ENCODE measurements around the gene HSPA1B. TPM values are rescaled to one million over a fixed set of nuclear protein-coding genes. Genes with fewer than 3 reads are reported as not detected.
"Not testable (repeated sequence)": the region's sequence is repeated elsewhere in the genome, so short reads cannot be mapped to it uniquely, and the experiment has no call there.

The HSPA1B gene
- total and polyA plus RNA-seq, 12 donors, result 16.9 to 258 (median 153) TPM

- Histone ChIP-seq H3K9me3 (no peaks in the 10 kb centered on the region), H3K4me1 (peaks cover 2 to 21% (median 7%) of the 10 kb centered on the region in 9 donors), H3K36me3 (peaks cover 0 to 64% (median 10%) of the 10 kb centered on the region in 9 donors), H3K4me3 (no peak overlapping the region), H3K27me3 (no peaks in the 10 kb centered on the region), H3K27ac (no peak overlapping the region)
- 83 to 87% methylated on average over 12 of the region's 12 CpGs for WGBS, 2 donors
- intact Hi-C loops (cut with DNase I), result loop anchor here in 3 of 10 donors (5.0 to 10.0 kb wide), 3 partner anchors 33 to 72 kb away; partner anchors contain the start of genes CLIC1 (in 1 of the 3) and DDAH2 (in 1 of the 3)
- ATAC-seq (no peak), DNase-seq (no peak)
- TF ChIP-seq CTCF (IDR thresholded peaks at IDR 0.05), result no peak
Measured at GRCh38 chr6:31799781-31800180, 27.8 kb upstream of the HSPA1B start.

- H3K36me3 ChIP-seq, result peaks cover 0 to 64% (median 10%) of the 10 kb centered on the region in 9 donors
- H3K9me3 ChIP-seq; DNase-seq; H3K27me3 ChIP-seq; intact Hi-C loops (cut with DNase I); H3K4me3 ChIP-seq; H3K27ac ChIP-seq; ATAC-seq: not testable (repeated sequence)
- peaks cover 0 to 28% (median 13%) of the 10 kb centered on the region in 9 donors for H3K4me1 ChIP-seq
- WGBS, 2 donors, result 96 to 97% methylated on average over 8 of the region's 8 CpGs
Measured at GRCh38 chr6:31801031-31801927, 26.3 kb upstream of the HSPA1B start.

- Histone ChIP-seq H3K4me3 (peak overlapping the region; percentile 52 to 81 (median 65)), H3K27ac (peak overlapping the region; percentile 65 to 96 (median 92)), H3K36me3 (peaks cover 0 to 35% (median 10%) of the 10 kb centered on the region in 9 donors), H3K9me3 (no peaks in the 10 kb centered on the region), H3K27me3 (no peaks in the 10 kb centered on the region), H3K4me1 (peaks cover 0 to 24% (median 17%) of the 10 kb centered on the region in 9 donors)
- ATAC-seq (peak in 4 of 8 donors; percentile 3 to 11 (median 6)), DNase-seq (no peak)
- 15 to 17% methylated on average over 7 of the region's 7 CpGs for WGBS, 2 donors
- no peak for TF ChIP-seq CTCF (IDR thresholded peaks at IDR 0.05)
- intact Hi-C loops (cut with DNase I), result no loop called here
Measured at GRCh38 chr6:31805939-31806469, 21.5 kb upstream of the HSPA1B start.

GRCh38 chr6:31806470-31807272 is 20.9 kb upstream of the HSPA1B start, which contains the start of gene LSM2:
LSM2 (minus strand) TSS chr6:31806966; CDS start chr6:31806757, 209 bp downstream.
- peak; percentile 98 to 99 (median 99) for ATAC-seq
- intact Hi-C loops (cut with DNase I), result no loop called here

DNA sequence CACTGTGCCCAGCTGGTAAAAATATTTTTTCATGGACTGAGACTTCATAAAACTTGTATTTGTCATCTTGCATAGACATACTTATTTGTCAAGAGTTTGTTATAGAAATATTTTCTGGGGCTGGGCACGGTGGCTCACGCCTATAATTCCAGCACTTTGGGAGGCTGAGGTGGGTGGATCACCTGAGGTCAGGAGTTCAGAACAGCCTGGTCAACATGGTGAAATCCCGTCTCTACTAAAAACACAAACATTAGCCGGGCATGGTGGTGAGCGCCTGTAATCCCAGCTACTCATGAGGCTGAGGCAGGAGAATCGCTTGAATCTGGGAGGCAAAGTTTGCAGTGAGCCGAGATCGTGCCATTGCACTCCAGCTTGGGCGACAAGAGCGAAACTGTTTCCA is 18.9 kb upstream of the HSPA1B start:
- WGBS, 2 donors, result 93 to 94% methylated on average over 10 of the region's 10 CpGs
- H3K27me3 ChIP-seq; H3K36me3 ChIP-seq; H3K9me3 ChIP-seq; H3K4me3 ChIP-seq; H3K27ac ChIP-seq; DNase-seq; ATAC-seq; intact Hi-C loops (cut with DNase I): not testable (repeated sequence)
- peaks cover 2 to 34% (median 20%) of the 10 kb centered on the region in 9 donors for H3K4me1 ChIP-seq

More at GRCh38 chr6:31806470-31807272, 20.9 kb upstream of the HSPA1B start, which contains the start of gene LSM2:
- TF ChIP-seq CTCF (IDR thresholded peaks at IDR 0.05), result peak in 7 of 9 donors; percentile 20 to 55 (median 32)
- H3K27ac ChIP-seq, result peak within 1 kb of the TSS; percentile 65 to 96 (median 92)
- H3K4me1 ChIP-seq, result peaks cover 0 to 24% (median 17%) of the 10 kb centered on the region in 9 donors
- H3K27me3 ChIP-seq, result no peaks in the 10 kb centered on the region
- 0% methylated on average over 51 of the region's 51 CpGs for WGBS, 2 donors
- H3K4me3 ChIP-seq, result peak within 1 kb of the TSS; percentile 52 to 81 (median 65)
- H3K9me3 ChIP-seq, result no peaks in the 10 kb centered on the region
- H3K36me3 ChIP-seq, result peaks cover 0 to 29% (median 10%) of the 10 kb centered on the region in 9 donors
- peak; percentile 98 for DNase-seq
